DMS53 (cell line): ENCODE results near the gene TCF19.

Experiments
- DNase-seq: peaks from one replicate; lab custom pipeline; 2025; lab: John Stamatoyannopoulos, UW

The TCF19 gene

GRCh38 chr6:31209137-31209536 lies 50.7 kb downstream of the TCF19 start:
- DNase-seq: no peak

- DNase-seq: no peak
Observed at GRCh38 chr6:31210123-31210522, 51.7 kb downstream of the TCF19 start.

- DNase-seq: no peak
Observed at GRCh38 chr6:31210741-31211532, 52.5 kb downstream of the TCF19 start.
